Measurements from ENCODE around the gene NCOA6.

DNA sequence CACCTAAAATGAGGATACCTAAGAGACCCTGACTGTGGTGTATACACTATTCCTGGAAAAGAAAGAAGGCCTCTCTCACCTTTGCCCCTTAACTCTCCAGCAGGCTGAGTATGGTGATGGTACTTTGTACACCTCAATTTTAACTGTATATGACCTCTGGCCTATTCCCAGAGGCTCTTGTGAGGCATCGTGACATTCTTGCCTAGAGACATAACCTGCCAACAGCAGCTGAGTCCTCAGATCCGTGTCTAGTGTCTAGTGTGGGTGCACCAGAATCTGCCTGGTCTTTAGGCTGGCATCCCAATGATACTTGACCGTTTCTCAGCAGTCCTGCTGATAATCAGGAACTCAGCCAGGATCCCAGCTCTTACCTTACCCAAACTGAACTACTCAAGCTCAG is 101.3 kb downstream of the NCOA6 start:
- TF ChIP-seq CTCF (IDR thresholded peaks at IDR 0.05; ENCODE audit: poor library complexity, severe bottlenecking): no peak
- TF ChIP-seq EZH2 (IDR thresholded peaks at IDR 0.05; ENCODE audit: borderline replicate concordance, insufficient read depth, low read length, poor library complexity, severe bottlenecking): no peak
- no peak for TF ChIP-seq SMC3 (conservative IDR thresholded peaks at IDR 0.05; ENCODE audit: poor library complexity)
